Measurements from ENCODE around the gene P2RY2. TPM values are rescaled to one million over a fixed set of nuclear protein-coding genes. Genes with fewer than 3 reads are reported as not detected.
A peak's percentile ranks its signal among the peaks of the same experiment; 100 is the strongest.

Gene P2RY2
- total and polyA plus RNA-seq, 4 donors: 1.8 to 3.7 (median 2.2) TPM

DNA sequence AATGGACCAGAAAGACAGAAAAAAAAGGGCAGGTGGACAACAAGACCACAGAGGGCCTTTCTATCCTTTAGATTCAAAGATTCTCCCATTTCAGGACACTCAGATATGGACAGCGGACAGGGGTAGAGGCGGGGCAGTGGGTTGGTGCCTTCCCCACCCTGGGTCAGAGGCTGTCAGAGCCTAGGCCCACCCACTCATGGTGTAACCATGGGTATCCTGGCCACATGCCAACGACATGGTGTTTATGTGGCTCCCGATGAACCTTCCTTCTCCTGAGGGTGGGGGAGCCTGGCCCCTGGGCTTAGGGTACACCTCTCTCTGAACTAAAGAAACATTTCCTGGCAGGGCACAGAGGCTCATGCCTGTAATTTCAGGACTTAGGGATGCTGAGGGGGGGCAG is 14.3 kb upstream of the P2RY2 start:
- no peaks in the 10 kb centered on the region for H3K9me3 ChIP-seq (ENCODE audit: control insufficient read depth in 4 of 4, low read length in 3 of 4)
- 66% methylated on average over 4 of the region's 4 CpGs for WGBS
- H3K4me3 ChIP-seq (ENCODE audit: low read depth in 1 of 3, low read length in 3 of 3): no peak overlapping the region
- no peaks in the 10 kb centered on the region for H3K36me3 ChIP-seq (ENCODE audit: control insufficient read depth in 4 of 4, insufficient read depth in 3 of 4, low read depth in 1 of 4, low read length in 3 of 4)
- peaks cover 0 to 15% (median 10%) of the 10 kb centered on the region in 4 donors for H3K4me1 ChIP-seq (ENCODE audit: control insufficient read depth in 4 of 4, insufficient read depth in 4 of 4, low read length in 3 of 4)
- H3K9ac ChIP-seq (ENCODE audit: low read depth in 1 of 2, low read length in 2 of 2): no peak overlapping the region
- TF ChIP-seq GABPA (IDR thresholded peaks at IDR 0.05 in 1 of 2, conservative IDR thresholded peaks at IDR 0.05 in 1 of 2) (no peak), REST (IDR thresholded peaks at IDR 0.05) (peak; percentile 51), TAF1 (conservative IDR thresholded peaks at IDR 0.05) (no peak)
- DNase-seq (ENCODE audit: low spot score): no peak
- H3K27ac ChIP-seq (ENCODE audit: low read depth in 1 of 2, low read length in 2 of 2): no peak overlapping the region
- H3K27me3 ChIP-seq (ENCODE audit: control insufficient read depth in 4 of 4, insufficient read depth in 4 of 4, low read length in 3 of 4): no peaks in the 10 kb centered on the region

GRCh38 chr11:73204711-73205121 is 13.4 kb upstream of the P2RY2 start:
- Histone ChIP-seq H3K27ac (ENCODE audit: low read depth in 1 of 2, low read length in 2 of 2) (no peak overlapping the region), H3K9me3 (ENCODE audit: control insufficient read depth in 4 of 4, low read length in 3 of 4) (no peaks in the 10 kb centered on the region), H3K36me3 (ENCODE audit: control insufficient read depth in 4 of 4, insufficient read depth in 3 of 4, low read depth in 1 of 4, low read length in 3 of 4) (no peaks in the 10 kb centered on the region), H3K4me3 (ENCODE audit: low read depth in 1 of 3, low read length in 3 of 3) (no peak overlapping the region), H3K27me3 (ENCODE audit: control insufficient read depth in 4 of 4, insufficient read depth in 4 of 4, low read length in 3 of 4) (no peaks in the 10 kb centered on the region), H3K4me1 (ENCODE audit: control insufficient read depth in 4 of 4, insufficient read depth in 4 of 4, low read length in 3 of 4) (peaks cover 0 to 15% (median 10%) of the 10 kb centered on the region in 4 donors), H3K9ac (ENCODE audit: low read depth in 1 of 2, low read length in 2 of 2) (no peak overlapping the region)
- no peak for TF ChIP-seq RXRA (IDR thresholded peaks at IDR 0.05)
- no peak for TF ChIP-seq ATF3 (IDR thresholded peaks at IDR 0.05)
- TF ChIP-seq FOXA2 (IDR thresholded peaks at IDR 0.05): no peak
- no peak for DNase-seq (ENCODE audit: low spot score)
- 85% methylated on average over 8 of the region's 8 CpGs for WGBS

- H3K4me1 ChIP-seq (ENCODE audit: control insufficient read depth in 4 of 4, insufficient read depth in 4 of 4, low read length in 3 of 4): peaks cover 0 to 15% (median 10%) of the 10 kb centered on the region in 4 donors
- no peak overlapping the region for H3K27ac ChIP-seq (ENCODE audit: low read depth in 1 of 2, low read length in 2 of 2)
- no peak overlapping the region for H3K4me3 ChIP-seq (ENCODE audit: low read depth in 1 of 3, low read length in 3 of 3)
- TF ChIP-seq SP1 (IDR thresholded peaks at IDR 0.05): no peak
- peak in 1 of 2 donors; percentile 43 for TF ChIP-seq RXRA (IDR thresholded peaks at IDR 0.05)
- peak; percentile 47 to 63 for TF ChIP-seq HNF4A (conservative IDR thresholded peaks at IDR 0.05)
- 64% methylated on average over 5 of the region's 5 CpGs for WGBS
- H3K9ac ChIP-seq (ENCODE audit: low read depth in 1 of 2, low read length in 2 of 2): no peak overlapping the region
- H3K36me3 ChIP-seq (ENCODE audit: control insufficient read depth in 4 of 4, insufficient read depth in 3 of 4, low read depth in 1 of 4, low read length in 3 of 4): no peaks in the 10 kb centered on the region
- H3K9me3 ChIP-seq (ENCODE audit: control insufficient read depth in 4 of 4, low read length in 3 of 4): no peaks in the 10 kb centered on the region
- H3K27me3 ChIP-seq (ENCODE audit: control insufficient read depth in 4 of 4, insufficient read depth in 4 of 4, low read length in 3 of 4): no peaks in the 10 kb centered on the region
- no peak for DNase-seq (ENCODE audit: low spot score)
These were observed 12.3 kb upstream of the P2RY2 start for GRCh38 chr11:73205661-73206343.

DNA sequence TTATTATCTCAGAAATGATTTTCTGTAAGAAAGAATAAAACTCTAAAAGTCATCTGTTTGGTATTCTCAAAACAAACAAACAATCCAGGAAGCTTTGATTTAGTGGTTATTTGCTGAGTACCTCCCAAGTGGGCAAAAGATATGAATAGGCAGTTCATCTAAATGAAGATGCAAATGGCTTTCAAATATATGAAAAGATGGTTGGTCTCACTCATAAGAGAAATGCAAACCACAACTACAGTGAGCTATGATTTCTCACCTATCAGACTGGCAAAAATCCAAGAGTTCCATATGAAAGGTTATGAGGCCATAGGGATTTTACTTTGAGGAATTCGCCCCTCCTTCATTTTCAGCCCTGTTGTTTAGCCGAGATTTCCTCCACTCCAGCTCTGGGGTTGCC is 11.3 kb upstream of the P2RY2 start:
- no peak for DNase-seq (ENCODE audit: low spot score)
- Histone ChIP-seq H3K36me3 (ENCODE audit: control insufficient read depth in 4 of 4, insufficient read depth in 3 of 4, low read depth in 1 of 4, low read length in 3 of 4) (no peaks in the 10 kb centered on the region), H3K4me3 (ENCODE audit: low read depth in 1 of 3, low read length in 3 of 3) (no peak overlapping the region), H3K4me1 (ENCODE audit: control insufficient read depth in 4 of 4, insufficient read depth in 4 of 4, low read length in 3 of 4) (peaks cover 0 to 15% (median 10%) of the 10 kb centered on the region in 4 donors), H3K9ac (ENCODE audit: low read depth in 1 of 2, low read length in 2 of 2) (no peak overlapping the region), H3K9me3 (ENCODE audit: control insufficient read depth in 4 of 4, low read length in 3 of 4) (no peaks in the 10 kb centered on the region), H3K27me3 (ENCODE audit: control insufficient read depth in 4 of 4, insufficient read depth in 4 of 4, low read length in 3 of 4) (no peaks in the 10 kb centered on the region), H3K27ac (ENCODE audit: low read depth in 1 of 2, low read length in 2 of 2) (no peak overlapping the region)
- WGBS: 81% methylated on average over 2 of the region's 2 CpGs
- TF ChIP-seq, protein P1, sequence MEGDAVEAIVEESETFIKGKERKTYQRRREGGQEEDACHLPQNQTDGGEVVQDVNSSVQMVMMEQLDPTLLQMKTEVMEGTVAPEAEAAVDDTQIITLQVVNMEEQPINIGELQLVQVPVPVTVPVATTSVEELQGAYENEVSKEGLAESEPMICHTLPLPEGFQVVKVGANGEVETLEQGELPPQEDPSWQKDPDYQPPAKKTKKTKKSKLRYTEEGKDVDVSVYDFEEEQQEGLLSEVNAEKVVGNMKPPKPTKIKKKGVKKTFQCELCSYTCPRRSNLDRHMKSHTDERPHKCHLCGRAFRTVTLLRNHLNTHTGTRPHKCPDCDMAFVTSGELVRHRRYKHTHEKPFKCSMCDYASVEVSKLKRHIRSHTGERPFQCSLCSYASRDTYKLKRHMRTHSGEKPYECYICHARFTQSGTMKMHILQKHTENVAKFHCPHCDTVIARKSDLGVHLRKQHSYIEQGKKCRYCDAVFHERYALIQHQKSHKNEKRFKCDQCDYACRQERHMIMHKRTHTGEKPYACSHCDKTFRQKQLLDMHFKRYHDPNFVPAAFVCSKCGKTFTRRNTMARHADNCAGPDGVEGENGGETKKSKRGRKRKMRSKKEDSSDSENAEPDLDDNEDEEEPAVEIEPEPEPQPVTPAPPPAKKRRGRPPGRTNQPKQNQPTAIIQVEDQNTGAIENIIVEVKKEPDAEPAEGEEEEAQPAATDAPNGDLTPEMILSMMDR (IDR thresholded peaks at IDR 0.05; ENCODE audit: low read depth, low read length, missing input control): no peak
- no peak for TF ChIP-seq SP1 (IDR thresholded peaks at IDR 0.05)
- TF ChIP-seq EGR1 (IDR thresholded peaks at IDR 0.05; ENCODE audit: low read depth in 2 of 2): no peak
- TF ChIP-seq MAX (IDR thresholded peaks at IDR 0.05): no peak
- no peak for TF ChIP-seq NR2F2 (IDR thresholded peaks at IDR 0.05)
- TF ChIP-seq RAD21 (IDR thresholded peaks at IDR 0.05): no peak
- no peak for TF ChIP-seq ATF3 (IDR thresholded peaks at IDR 0.05)
- TF ChIP-seq GABPA (IDR thresholded peaks at IDR 0.05 in 1 of 2, conservative IDR thresholded peaks at IDR 0.05 in 1 of 2): no peak
- TF ChIP-seq YY1 (IDR thresholded peaks at IDR 0.05): no peak
- TF ChIP-seq FOXA1 (IDR thresholded peaks at IDR 0.05): no peak
- no peak for TF ChIP-seq HNF4G (IDR thresholded peaks at IDR 0.05)
- TF ChIP-seq HNF4A (conservative IDR thresholded peaks at IDR 0.05): no peak
- no peak for TF ChIP-seq JUND (IDR thresholded peaks at IDR 0.05)
- no peak for TF ChIP-seq FOXA2 (IDR thresholded peaks at IDR 0.05)
- no peak for TF ChIP-seq RXRA (IDR thresholded peaks at IDR 0.05)

Measured in liver (tissue), 9 donors.